Upper lobe of right lung (tissue), 1 donor: ENCODE data around the gene SYT1. TPM values are rescaled to one million over a fixed set of nuclear protein-coding genes. Genes with fewer than 3 reads are reported as not detected.

Experiments
- ATAC-seq: fragments of 200-7000 bp; cut with Tn5 transposase; one replicate; pipeline ENCODE4 v1.9.1; 2020; ENCODE audit warnings: mild to moderate bottlenecking, moderate library complexity
- DNase-seq: peaks from one replicate; pipeline ENCODE4 v3.0.0-alpha.2; 2020
- H3K27ac ChIP-seq: fragments of 200-600 bp; one replicate; pipeline ENCODE4 v1.8.0; 2022
- H3K27me3 ChIP-seq: fragments of 200-600 bp; one replicate; pipeline ENCODE4 v1.8.0; 2022; ENCODE audit warnings: mild to moderate bottlenecking
- H3K36me3 ChIP-seq: fragments of 200-600 bp; one replicate; pipeline ENCODE4 v1.8.0; 2022
- H3K4me1 ChIP-seq: fragments of 200-600 bp; one replicate; pipeline ENCODE4 v1.8.0; 2022
- H3K4me3 ChIP-seq: fragments of 200-600 bp; one replicate; pipeline ENCODE4 v1.8.0; 2022; ENCODE audit warnings: mild to moderate bottlenecking
- H3K9me3 ChIP-seq: fragments of 200-600 bp; one replicate; pipeline ENCODE4 v1.8.0; 2022
- CTCF ChIP-seq: fragments of 200-600 bp; IDR thresholded peaks from one replicate; pipeline ENCODE4 v1.8.0; 2022; ENCODE audit warnings: antibody characterized with exemption
- intact Hi-C: fragments of 100-400 bp; cut with DNase I; formaldehyde crosslinking; loops from one replicate; pipeline ENCODE4 v1.11.0; 2022
- total RNA-seq: library from RNA; stranded (reverse); fragmentation: NEBNext Ultra II Directional; extraction: Animal tissue kit (Norgen Biotek cat#: 25700); gene quantifications from one replicate; pipeline ENCODE4 v1.2.1, GENCODE V29; 2021
- donor health status: DM: no; HTN: yes; CAD: no; lungs with severe emphysema.

SYT1 gene
- total RNA-seq, 1 donor from 2014 or later, result 0.58 TPM

- Histone ChIP-seq H3K9me3 (no peaks in the 10 kb centered on the region), H3K4me3 (no peak overlapping the region), H3K36me3 (no peaks in the 10 kb centered on the region), H3K27me3 (no peaks in the 10 kb centered on the region), H3K4me1 (no peaks in the 10 kb centered on the region), H3K27ac (no peak overlapping the region)
- DNase-seq (no peak), ATAC-seq (no peak)
- no peak for TF ChIP-seq CTCF
- intact Hi-C loops, result no loop called here
These were observed 244.4 kb downstream of the SYT1 start for GRCh38 chr12:79108962-79109361.

- Histone ChIP-seq H3K27me3 (no peaks in the 10 kb centered on the region), H3K9me3 (no peaks in the 10 kb centered on the region), H3K4me3 (no peak overlapping the region), H3K4me1 (no peaks in the 10 kb centered on the region), H3K36me3 (no peaks in the 10 kb centered on the region), H3K27ac (no peak overlapping the region)
- no peak for ATAC-seq
- intact Hi-C loops, result no loop called here
- TF ChIP-seq CTCF, result no peak
- DNase-seq, result no peak
These were observed 250.3 kb downstream of the SYT1 start for GRCh38 chr12:79114896-79115295.

GRCh38 chr12:79115743-79116142 is 251.2 kb downstream of the SYT1 start:
- H3K36me3 ChIP-seq, result no peaks in the 10 kb centered on the region
- no peak for ATAC-seq
- no peaks in the 10 kb centered on the region for H3K4me1 ChIP-seq
- no peaks in the 10 kb centered on the region for H3K27me3 ChIP-seq
- no peak overlapping the region for H3K27ac ChIP-seq
- no peaks in the 10 kb centered on the region for H3K9me3 ChIP-seq
- intact Hi-C loops, result no loop called here
- no peak overlapping the region for H3K4me3 ChIP-seq
- no peak for DNase-seq
- TF ChIP-seq CTCF, result no peak

- no peaks in the 10 kb centered on the region for H3K4me1 ChIP-seq
- intact Hi-C loops, result no loop called here
These were observed 255.2 kb downstream of the SYT1 start for GRCh38 chr12:79119796-79120195.

GRCh38 chr12:79121486-79121885 is 256.9 kb downstream of the SYT1 start:
- Histone ChIP-seq H3K4me1 (no peaks in the 10 kb centered on the region), H3K27me3 (no peaks in the 10 kb centered on the region), H3K9me3 (no peaks in the 10 kb centered on the region), H3K27ac (no peak overlapping the region), H3K4me3 (no peak overlapping the region), H3K36me3 (no peaks in the 10 kb centered on the region)
- intact Hi-C loops, result no loop called here
- no peak for ATAC-seq
- TF ChIP-seq CTCF, result peak; percentile 6
- no peak for DNase-seq

More at GRCh38 chr12:79119796-79120195, 255.2 kb downstream of the SYT1 start:
- no peaks in the 10 kb centered on the region for H3K9me3 ChIP-seq
- no peak for DNase-seq
- no peak overlapping the region for H3K27ac ChIP-seq
- no peak overlapping the region for H3K4me3 ChIP-seq
- no peaks in the 10 kb centered on the region for H3K36me3 ChIP-seq
- no peak for TF ChIP-seq CTCF
- no peak for ATAC-seq
- no peaks in the 10 kb centered on the region for H3K27me3 ChIP-seq

- intact Hi-C loops, result no loop called here
- Histone ChIP-seq H3K9me3 (no peaks in the 10 kb centered on the region), H3K36me3 (no peaks in the 10 kb centered on the region), H3K4me1 (no peaks in the 10 kb centered on the region), H3K4me3 (no peak overlapping the region), H3K27ac (no peak overlapping the region), H3K27me3 (no peaks in the 10 kb centered on the region)
- DNase-seq, result no peak
- TF ChIP-seq CTCF, result no peak
- no peak for ATAC-seq
These were observed 259.8 kb downstream of the SYT1 start for GRCh38 chr12:79124385-79124784.
